HepG2 (cell line): Measurements from ENCODE around the gene SCO1. TPM values are rescaled to one million over a fixed set of nuclear protein-coding genes. Genes with fewer than 3 reads are reported as not detected.

Source experiments
- ATAC-seq: fragments of 200-7000 bp; cut with Tn5 transposase; 3 replicates; pipeline ENCODE4 v1.9.1; 2020; ENCODE audit warnings: mild to moderate bottlenecking, moderate library complexity
- BruUV-seq: library from RNA; stranded (reverse); fragments of 400-500 nt; replicated peaks from 2 replicates; lab custom pipeline; 2021; lab: Mats Ljungman, UMichigan
- CTCF ChIA-PET: fragments of 300-600 bp; formaldehyde crosslinking; extraction: SDS; loops from one replicate; lab custom pipeline; 2021; ENCODE audit warnings: low total read pairs, inconsistent platforms, low intra/inter-chr PET ratio; lab: Yijun Ruan, JAX
- POLR2A ChIA-PET: fragments of 350-600 bp; sonication (Branson Sonifier 250); formaldehyde crosslinking; loops from one replicate; lab custom pipeline; 2020; ENCODE audit warnings: antibody characterized with exemption, inconsistent platforms; lab: Yijun Ruan, JAX
- DNase-seq: peaks from one replicate; pipeline ENCODE4 v3.0.0-alpha.2; 2015; ENCODE audit warnings: low spot score
- FAIRE-seq: peaks from 3 replicates; lab custom pipeline; 2011; peaks lifted over from hg19 to GRCh38; lab: Jason Lieb, UNC
- H2AFZ ChIP-seq: one replicate; pipeline ENCODE4 v1.6.1; 2011; ENCODE audit warnings: low read length, inconsistent platforms
- H3K27ac ChIP-seq: fragments of 300-600 bp; 3 replicates; pipeline ENCODE4 v1.8.0; 2011; ENCODE audit warnings: mixed run types, mild to moderate bottlenecking, mixed read lengths, low read length, inconsistent platforms; ENCODE audit not compliant: insufficient read depth; ENCODE audit errors: extremely low read length
- H3K27me3 ChIP-seq, 2 experiments: fragments of 200-600 bp in 1 of 2; 2 replicates in 1 of 2; 3 replicates in 1 of 2; pipeline versions ENCODE4 v1.6.0 to v1.8.0; 2011; ENCODE audit warnings: low read length in 2 of 2, mild to moderate bottlenecking in 2 of 2, moderate library complexity in 2 of 2, inconsistent platforms in 1 of 2; ENCODE audit not compliant: insufficient read depth in 2 of 2, control insufficient read depth in 1 of 2
- H3K36me3 ChIP-seq, 2 experiments: fragments of 200-600 bp in 1 of 2; replicated peaks in 1 of 2; 2 replicates in 1 of 2; 3 replicates in 1 of 2; pipeline versions ENCODE4 v1.5.1 to v1.8.0; 2011; ENCODE audit warnings: low read length in 2 of 2, inconsistent platforms in 1 of 2; ENCODE audit not compliant: insufficient read depth in 2 of 2, control insufficient read depth in 1 of 2
- H3K4me1 ChIP-seq: 2 replicates; pipeline ENCODE4 v1.5.1; 2012; ENCODE audit warnings: low read length, inconsistent platforms; ENCODE audit not compliant: insufficient read depth
- H3K4me2 ChIP-seq: 2 replicates; pipeline ENCODE4 v1.6.0; 2011; ENCODE audit warnings: low read depth, low read length, inconsistent platforms
- H3K4me3 ChIP-seq, 3 experiments: fragments of 200-600 bp in 1 of 3; sonication (generic), shearing (Covaris generic) in 1 of 3; replicated peaks in 1 of 3; 2 replicates each; pipeline ENCODE4 v1.5.1; 2011 to 2016; ENCODE audit warnings: low read length in 3 of 3, inconsistent platforms in 2 of 3, low read depth in 2 of 3, mild to moderate bottlenecking in 2 of 3, control low read depth in 1 of 3, mixed read lengths in 1 of 3; ENCODE audit not compliant: insufficient read depth in 1 of 3
- H3K79me2 ChIP-seq: one replicate; pipeline ENCODE4 v1.6.1; 2011; ENCODE audit warnings: low read length, inconsistent platforms; ENCODE audit not compliant: insufficient read depth
- H3K9ac ChIP-seq: 2 replicates; pipeline ENCODE4 v1.6.0; 2011; ENCODE audit warnings: mild to moderate bottlenecking, low read depth, low read length, inconsistent platforms; ENCODE audit not compliant: insufficient read depth
- H3K9me3 ChIP-seq: 2 replicates; pipeline ENCODE4 v1.5.1; 2012; ENCODE audit warnings: mild to moderate bottlenecking, low read length
- H4K20me1 ChIP-seq: 2 replicates; pipeline ENCODE4 v1.6.0; 2011; ENCODE audit warnings: inconsistent platforms, mild to moderate bottlenecking, low read length, moderate library complexity; ENCODE audit not compliant: insufficient read depth
- DMAP1 ChIP-seq: IDR thresholded peaks from 2 replicates; pipeline ENCODE4 v1.6.1; 2016
- DR1 ChIP-seq: sonication (generic); formaldehyde crosslinking; IDR thresholded peaks from 2 replicates; pipeline ENCODE4 v1.8.0; 2021; ENCODE audit warnings: mild to moderate bottlenecking, missing genetic modification reagents, inconsistent platforms
- FLYWCH1 ChIP-seq: sonication (generic); formaldehyde crosslinking; IDR thresholded peaks from 2 replicates; pipeline ENCODE4 v1.8.1; 2023; ENCODE audit warnings: mild to moderate bottlenecking, missing genetic modification reagents
- GTF2F1 ChIP-seq: fragments of 150-350 bp; IDR thresholded peaks from 2 replicates; pipeline ENCODE4 v1.6.1; 2014; ENCODE audit warnings: low read length
- HMG20B ChIP-seq: conservative IDR thresholded peaks from 2 replicates; pipeline ENCODE4 v1.6.1; 2016; ENCODE audit warnings: missing genetic modification reagents, missing compliant biosample characterization
- PHF5A ChIP-seq: IDR thresholded peaks from one replicate; pipeline ENCODE4 v1.6.1; 2018; ENCODE audit warnings: low read depth, missing genetic modification reagents; ENCODE audit not compliant: unreplicated experiment
- PTBP1 ChIP-seq: fragments of 200-400 bp; formaldehyde crosslinking; IDR thresholded peaks from 2 replicates; pipeline ENCODE4 v1.6.1; 2018; ENCODE audit warnings: low read length, low read depth; ENCODE audit not compliant: poor library complexity, severe bottlenecking
- ZFY ChIP-seq: sonication (generic); formaldehyde crosslinking; IDR thresholded peaks from 2 replicates; pipeline ENCODE4 v1.4.0; 2020; ENCODE audit warnings: missing genetic modification reagents
- ZNF619 ChIP-seq: sonication (generic); formaldehyde crosslinking; IDR thresholded peaks from 2 replicates; pipeline ENCODE4 v1.4.0; 2020; ENCODE audit warnings: mild to moderate bottlenecking, missing genetic modification reagents
- ZNF792 ChIP-seq: IDR thresholded peaks from 2 replicates; pipeline ENCODE4 v1.6.1; 2016
- WGBS: methylation state at CpG from one replicate; pipeline ENCODE4 v1.1.6; 2017; ENCODE audit warnings: low lambda C conversion rate; 5-methylcytosine and 5-hydroxymethylcytosine counted together
- in situ Hi-C: cut with HindIII; loops from 2 replicates; pipeline ENCODE4 v1.10.0; 2017; ENCODE audit warnings: low pct_unique_long_range_greater_than_20kb; ENCODE audit not compliant: extremely low pct_ligation_motif_present
- intact Hi-C: fragments of 100-400 bp; cut with micrococcal nuclease; formaldehyde crosslinking; loops from one replicate; pipeline ENCODE4 v1.10.0; 2022; ENCODE audit not compliant: unreplicated experiment
- polyA plus RNA-seq, 8 experiments: library from polyadenylated mRNA; depleted of rRNA in 3 of 8; stranded (reverse) in 7 of 8; unstranded in 1 of 8; fragments of >200 nt; fragmentation: Illumina TruSeq in 4 of 8; extraction: Trizol in 4 of 8; gene quantifications; 2 replicates each; pipeline versions ENCODE4 v1.2.1 to v1.2.3, GENCODE V29; 2011 to 2016; ENCODE audit warnings: low read depth in 4 of 8, missing spikeins in 1 of 8, mixed read lengths in 1 of 8; ENCODE audit not compliant: insufficient read depth in 1 of 8
- total RNA-seq, 5 experiments: library from RNA; depleted of rRNA; stranded (reverse); fragments of >200 nt; fragmentation: Illumina TruSeq; extraction: Trizol; gene quantifications; 2 replicates each; pipeline ENCODE4 v1.2.3, GENCODE V29; 2016; ENCODE audit warnings: low read depth in 1 of 5

The SCO1 gene
- total and polyA plus RNA-seq, 2 of the 13 experiments (the other 11 are each of a cell fraction or from before 2014, with no cell fraction given), result 11.4 to 50.3 TPM

DNA sequence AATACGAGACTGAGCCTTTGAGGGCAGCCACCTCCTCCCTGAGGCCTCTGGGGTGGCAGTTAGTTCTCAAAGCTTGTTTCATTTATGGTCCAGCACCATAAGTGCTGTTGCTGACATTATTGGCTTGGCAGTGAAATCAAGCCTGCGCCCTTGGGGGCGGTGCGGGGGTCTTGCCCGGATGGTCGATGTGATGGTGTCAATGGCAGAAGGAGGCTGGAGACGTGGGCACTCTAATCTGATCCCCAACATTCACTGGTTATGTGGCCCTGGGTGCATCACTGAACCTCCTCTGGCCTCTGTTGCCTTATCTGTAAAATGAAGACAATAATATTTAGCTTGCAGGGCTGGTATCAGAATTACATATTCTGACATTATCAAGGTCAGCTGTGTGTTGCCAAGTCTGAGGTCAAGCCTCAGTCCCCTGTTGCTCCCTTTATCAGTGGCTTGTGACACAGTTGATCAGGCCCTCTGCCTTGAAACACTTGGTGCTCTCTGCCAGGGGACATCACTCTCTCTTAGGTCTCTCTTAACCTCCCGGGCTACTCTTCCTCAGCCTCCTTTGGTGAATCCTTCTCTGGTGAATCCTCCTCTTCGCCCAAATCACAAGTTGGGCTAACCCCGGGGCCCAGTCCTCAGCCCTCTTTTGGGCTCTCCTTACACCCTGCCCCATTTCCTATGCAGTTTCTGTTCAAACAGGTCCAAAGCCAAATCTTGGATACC lies 44.2 kb upstream of the SCO1 start:
- in situ Hi-C loops (no loop called here), intact Hi-C loops (no loop called here)
- ChIA-PET CTCF (no interaction called here), POLR2A (no interaction called here)
- WGBS, result 56% methylated on average over 5 of the region's 10 CpGs
- H3K27me3 ChIP-seq, result peaks cover 0 to 8% of the 10 kb centered on the region in 2 experiments; a peak in 2 of 5 replicates
- no peak overlapping the region for H2AFZ ChIP-seq
- no peak overlapping the region for H3K4me3 ChIP-seq
- TF ChIP-seq DMAP1 (CRISPR knock-in tag) (no peak), ZNF792 (no peak)
- no peaks in the 10 kb centered on the region for H3K9me3 ChIP-seq
- H4K20me1 ChIP-seq, result no peaks in the 10 kb centered on the region
- no peak overlapping the region for H3K27ac ChIP-seq
- no peak overlapping the region for H3K9ac ChIP-seq
- DNase-seq (no peak), FAIRE-seq (no peak), ATAC-seq (no peak)
- H3K79me2 ChIP-seq, result no peaks in the 10 kb centered on the region
- H3K36me3 ChIP-seq, result no peaks in the 10 kb centered on the region
- BruUV-seq, result no TSS peak
- no peak overlapping the region for H3K4me2 ChIP-seq
- peaks cover 46% of the 10 kb centered on the region for H3K4me1 ChIP-seq

- in situ Hi-C loops (loop anchor here (5.0 kb wide), 1 partner anchor 108 kb away; no protein-coding TSS in a partner anchor), intact Hi-C loops (no loop called here)
- Histone ChIP-seq H3K9me3 (no peaks in the 10 kb centered on the region), H4K20me1 (no peaks in the 10 kb centered on the region), H3K27ac (no peak overlapping the region), H3K27me3 (peaks cover 0 to 8% of the 10 kb centered on the region in 2 experiments; a peak in 2 of 5 replicates), H3K4me1 (peaks cover 35% of the 10 kb centered on the region), H3K4me2 (no peak overlapping the region), H3K79me2 (no peaks in the 10 kb centered on the region), H3K4me3 (no peak overlapping the region), H3K9ac (no peak overlapping the region), H3K36me3 (no peaks in the 10 kb centered on the region), H2AFZ (no peak overlapping the region)
- BruUV-seq, result no TSS peak
- POLR2A ChIA-PET, result no interaction called here
- FAIRE-seq (no peak), ATAC-seq (no peak), DNase-seq (no peak)
- TF ChIP-seq HMG20B, result no peak
- TF ChIP-seq ZNF619 (CRISPR knock-in tag), result no peak
- no peak for TF ChIP-seq PHF5A (CRISPR knock-in tag)
- no peak for TF ChIP-seq GTF2F1
- no peak for TF ChIP-seq PTBP1
- TF ChIP-seq DR1, result no peak
- no peak for TF ChIP-seq FLYWCH1 (CRISPR knock-in tag)
- no peak for TF ChIP-seq ZFY (CRISPR knock-in tag)
- CTCF ChIA-PET, result no interaction called here
- WGBS, result 17% methylated on average over 5 of the region's 5 CpGs
These were observed 42.1 kb upstream of the SCO1 start for GRCh38 chr17:10739386-10739785.
